SK-N-SH (cell line): ENCODE data around the gene IMPDH1. TPM values are rescaled to one million over a fixed set of nuclear protein-coding genes. Genes with fewer than 3 reads are reported as not detected.

Source experiments
- CTCF ChIA-PET: fragments of 300-600, 350-600 bp; formaldehyde crosslinking; extraction: SDS; loops from one replicate; lab custom pipeline; 2021; lab: Yijun Ruan, JAX
- POLR2A ChIA-PET: fragments of 350-600 bp; sonication (Branson Sonifier 250); formaldehyde crosslinking; extraction: SDS; loops from one replicate; lab custom pipeline; 2020; ENCODE audit warnings: antibody characterized with exemption, inconsistent platforms; lab: Yijun Ruan, JAX
- DNase-seq: peaks from one replicate; pipeline ENCODE4 v3.0.0; 2012
- H2AFZ ChIP-seq: fragments of 200-600 bp; sonication (generic); 2 replicates; pipeline ENCODE4 v1.8.1; 2016; ENCODE audit warnings: antibody characterized with exemption, mild to moderate bottlenecking, low read depth
- H3F3A ChIP-seq: fragments of 200-600 bp; sonication (generic); replicated peaks from 2 replicates; pipeline ENCODE3; 2016; ENCODE audit warnings: antibody characterized with exemption, mild to moderate bottlenecking; ENCODE audit not compliant: insufficient read depth
- H3K27ac ChIP-seq, 2 experiments: fragments of 200-500 bp in 1 of 2; fragments of 200-600 bp in 1 of 2; sonication (Bioruptor generic) in 1 of 2; sonication (generic), shearing (Covaris generic) in 1 of 2; 2 replicates each; pipeline versions ENCODE4 v1.5.1 to v1.6.1; 2014 to 2016; ENCODE audit warnings: low read depth in 2 of 2, inconsistent platforms in 1 of 2, low read length in 1 of 2, mild to moderate bottlenecking in 1 of 2, mixed read lengths in 1 of 2
- H3K27me3 ChIP-seq: fragments of 200-600 bp; sonication (generic), shearing (Covaris generic); 2 replicates; pipeline ENCODE4 v1.6.1; 2016; ENCODE audit warnings: mixed run types; ENCODE audit not compliant: insufficient read depth
- H3K36me3 ChIP-seq, 2 experiments: fragments of 200-500 bp in 1 of 2; fragments of 200-600 bp in 1 of 2; sonication (Bioruptor generic) in 1 of 2; sonication (generic) in 1 of 2; replicated peaks in 1 of 2; 2 replicates each; pipeline versions ENCODE3 to v1.5.1; 2014 to 2016; ENCODE audit warnings: low read length in 1 of 2, mild to moderate bottlenecking in 1 of 2; ENCODE audit not compliant: insufficient read depth in 2 of 2, control insufficient read depth in 1 of 2
- H3K4me1 ChIP-seq, 2 experiments: fragments of 200-500 bp in 1 of 2; fragments of 200-600 bp in 1 of 2; sonication (Bioruptor generic) in 1 of 2; sonication (generic), shearing (Covaris generic) in 1 of 2; 2 replicates each; pipeline versions ENCODE4 v1.5.1 to v1.6.1; 2014 to 2016; ENCODE audit warnings: low read depth in 1 of 2, low read length in 1 of 2, mixed run types in 1 of 2; ENCODE audit not compliant: insufficient read depth in 2 of 2, control insufficient read depth in 1 of 2
- H3K4me2 ChIP-seq: fragments of 200-600 bp; sonication (generic), shearing (Covaris generic); 2 replicates; pipeline ENCODE4 v1.6.1; 2017; ENCODE audit warnings: mixed run types
- H3K4me3 ChIP-seq, 2 experiments: fragments of 200-500 bp in 1 of 2; fragments of 200-600 bp in 1 of 2; sonication (Bioruptor generic) in 1 of 2; sonication (generic), shearing (Covaris generic) in 1 of 2; 2 replicates each; pipeline versions ENCODE4 v1.5.1 to v1.8.1; 2014 to 2016; ENCODE audit warnings: low read depth in 2 of 2, inconsistent platforms in 1 of 2, low read length in 1 of 2, mild to moderate bottlenecking in 1 of 2, mixed read lengths in 1 of 2, moderate library complexity in 1 of 2
- H3K79me2 ChIP-seq: fragments of 200-600 bp; sonication (generic); 2 replicates; pipeline ENCODE4 v1.8.1; 2017; ENCODE audit warnings: mild to moderate bottlenecking; ENCODE audit not compliant: insufficient read depth
- H3K9ac ChIP-seq: fragments of 200-600 bp; sonication (generic); 2 replicates; pipeline ENCODE4 v1.6.1; 2017; ENCODE audit warnings: mixed run types
- H3K9me2 ChIP-seq: fragments of 200-600 bp; sonication (generic); 2 replicates; pipeline ENCODE4 v1.6.1; 2017; ENCODE audit warnings: mixed run types
- H3K9me3 ChIP-seq: fragments of 200-600 bp; sonication (generic); 2 replicates; pipeline ENCODE4 v1.6.1; 2017; ENCODE audit warnings: mixed run types, mild to moderate bottlenecking, moderate library complexity
- H4K20me1 ChIP-seq: fragments of 200-600 bp; sonication (generic); 2 replicates; pipeline ENCODE4 v1.6.1; 2017; ENCODE audit warnings: mild to moderate bottlenecking, mixed run types; ENCODE audit not compliant: insufficient read depth
- ELF1 ChIP-seq: IDR thresholded peaks from 2 replicates; pipeline ENCODE4 v1.4.0; 2012
- EP300 ChIP-seq, 2 experiments: IDR thresholded peaks; 2 replicates each; pipeline versions ENCODE4 v1.4.0 to v1.6.1; 2012; ENCODE audit warnings: borderline replicate concordance in 1 of 2, low read depth in 1 of 2, low read length in 1 of 2
- EZH2phosphoT487 ChIP-seq: fragments of 200-600 bp; sonication (generic); IDR thresholded peaks from 2 replicates; pipeline ENCODE4 v1.6.1; 2017; ENCODE audit warnings: low read depth, mixed run types, mild to moderate bottlenecking, antibody characterized with exemption, moderate library complexity, borderline replicate concordance
- FOXM1 ChIP-seq: IDR thresholded peaks from 2 replicates; pipeline ENCODE4 v1.4.0; 2012; ENCODE audit warnings: low read depth, mild to moderate bottlenecking
- NRF1 ChIP-seq: IDR thresholded peaks from 2 replicates; pipeline ENCODE4 v1.6.1; 2012; ENCODE audit warnings: low read depth, mild to moderate bottlenecking, low read length
- RFX5 ChIP-seq: IDR thresholded peaks from 2 replicates; pipeline ENCODE4 v1.6.1; 2012; ENCODE audit warnings: mild to moderate bottlenecking, improper control_type of control experiment, low read length
- RXRA ChIP-seq: IDR thresholded peaks from 2 replicates; pipeline ENCODE4 v1.4.0; 2012; ENCODE audit warnings: low read depth, mild to moderate bottlenecking, borderline replicate concordance
- SIN3A ChIP-seq: IDR thresholded peaks from 2 replicates; pipeline ENCODE4 v1.6.1; 2012; ENCODE audit warnings: low read depth, mild to moderate bottlenecking, low read length, moderate library complexity, borderline replicate concordance
- SMC3 ChIP-seq: IDR thresholded peaks from 2 replicates; pipeline ENCODE4 v1.6.1; 2012; ENCODE audit warnings: low read depth, low read length, improper control_type of control experiment
- TAF1 ChIP-seq: IDR thresholded peaks from 2 replicates; pipeline ENCODE4 v1.6.1; 2012; ENCODE audit warnings: low read depth, mild to moderate bottlenecking, low read length, moderate library complexity, borderline replicate concordance
- TCF12 ChIP-seq: IDR thresholded peaks from 2 replicates; pipeline ENCODE4 v1.4.0; 2012
- WGBS: methylation state at CpG from one replicate; pipeline ENCODE4 v1.1.6; 2017; ENCODE audit warnings: low lambda C conversion rate; 5-methylcytosine and 5-hydroxymethylcytosine counted together
- polyA plus RNA-seq, 3 experiments: library from polyadenylated mRNA; depleted of rRNA; stranded (reverse); fragments of >200 nt; gene quantifications; 2 replicates each; pipeline ENCODE4 v1.2.3, GENCODE V29; 2012
- TF ChIP-seq, protein P1 (sequence below): fragments of 150-350 bp; IDR thresholded peaks from 2 replicates; pipeline ENCODE4 v1.6.1; 2017; ENCODE audit warnings: antibody characterized with exemption, low read length, low read depth, borderline replicate concordance
- TF ChIP-seq, protein P2 (sequence below): IDR thresholded peaks from 2 replicates; pipeline ENCODE4 v1.4.0; 2012; ENCODE audit warnings: low read depth
- TF ChIP-seq, protein P3 (sequence below): IDR thresholded peaks from 2 replicates; pipeline ENCODE4 v1.4.0; 2012; ENCODE audit warnings: low read depth, borderline replicate concordance
- TF ChIP-seq, protein P4 (sequence below): IDR thresholded peaks from 2 replicates; pipeline ENCODE4 v1.6.1; 2012; ENCODE audit warnings: mild to moderate bottlenecking, low read depth, low read length, moderate library complexity

The IMPDH1 gene
- polyA plus RNA-seq, 1 of the 3 experiments (the other 2 are of a cell fraction): 80.4 TPM

DNA sequence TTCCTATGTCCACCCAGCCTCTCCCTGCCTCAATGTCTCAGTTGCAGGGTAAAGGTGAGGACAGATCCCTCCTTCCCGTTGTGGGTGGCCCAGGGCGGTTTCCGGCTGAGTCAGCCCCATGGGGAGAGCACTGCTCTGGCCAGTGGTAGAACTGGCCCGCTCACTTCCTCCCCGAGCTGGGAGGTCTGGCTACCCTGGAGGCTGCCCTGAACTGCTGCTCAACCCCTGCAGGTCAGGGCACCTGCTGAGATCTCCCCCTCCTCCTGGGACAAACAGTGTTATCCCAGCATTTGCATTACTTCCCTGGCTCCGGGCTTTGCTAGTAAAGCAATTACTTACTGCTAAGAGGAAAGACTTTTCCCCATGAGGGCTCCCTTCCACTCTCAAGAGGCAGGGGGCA lies 21.4 kb upstream of the IMPDH1 start:
- no peak overlapping the region for H3K4me2 ChIP-seq
- WGBS: 87% methylated on average over 1 of the region's 6 CpGs
- H3F3A ChIP-seq: peaks cover 4% of the 10 kb centered on the region
- TF ChIP-seq, protein P1, sequence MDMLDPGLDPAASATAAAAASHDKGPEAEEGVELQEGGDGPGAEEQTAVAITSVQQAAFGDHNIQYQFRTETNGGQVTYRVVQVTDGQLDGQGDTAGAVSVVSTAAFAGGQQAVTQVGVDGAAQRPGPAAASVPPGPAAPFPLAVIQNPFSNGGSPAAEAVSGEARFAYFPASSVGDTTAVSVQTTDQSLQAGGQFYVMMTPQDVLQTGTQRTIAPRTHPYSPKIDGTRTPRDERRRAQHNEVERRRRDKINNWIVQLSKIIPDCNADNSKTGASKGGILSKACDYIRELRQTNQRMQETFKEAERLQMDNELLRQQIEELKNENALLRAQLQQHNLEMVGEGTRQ: no peak
- TF ChIP-seq, protein P2, sequence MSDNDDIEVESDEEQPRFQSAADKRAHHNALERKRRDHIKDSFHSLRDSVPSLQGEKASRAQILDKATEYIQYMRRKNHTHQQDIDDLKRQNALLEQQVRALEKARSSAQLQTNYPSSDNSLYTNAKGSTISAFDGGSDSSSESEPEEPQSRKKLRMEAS: no peak
- TF ChIP-seq ELF1: no peak
- TF ChIP-seq SMC3: no peak
- no peak for TF ChIP-seq TCF12
- TF ChIP-seq EZH2phosphoT487: no peak
- TF ChIP-seq RFX5: no peak
- no peak for TF ChIP-seq FOXM1
- TF ChIP-seq, protein P3, sequence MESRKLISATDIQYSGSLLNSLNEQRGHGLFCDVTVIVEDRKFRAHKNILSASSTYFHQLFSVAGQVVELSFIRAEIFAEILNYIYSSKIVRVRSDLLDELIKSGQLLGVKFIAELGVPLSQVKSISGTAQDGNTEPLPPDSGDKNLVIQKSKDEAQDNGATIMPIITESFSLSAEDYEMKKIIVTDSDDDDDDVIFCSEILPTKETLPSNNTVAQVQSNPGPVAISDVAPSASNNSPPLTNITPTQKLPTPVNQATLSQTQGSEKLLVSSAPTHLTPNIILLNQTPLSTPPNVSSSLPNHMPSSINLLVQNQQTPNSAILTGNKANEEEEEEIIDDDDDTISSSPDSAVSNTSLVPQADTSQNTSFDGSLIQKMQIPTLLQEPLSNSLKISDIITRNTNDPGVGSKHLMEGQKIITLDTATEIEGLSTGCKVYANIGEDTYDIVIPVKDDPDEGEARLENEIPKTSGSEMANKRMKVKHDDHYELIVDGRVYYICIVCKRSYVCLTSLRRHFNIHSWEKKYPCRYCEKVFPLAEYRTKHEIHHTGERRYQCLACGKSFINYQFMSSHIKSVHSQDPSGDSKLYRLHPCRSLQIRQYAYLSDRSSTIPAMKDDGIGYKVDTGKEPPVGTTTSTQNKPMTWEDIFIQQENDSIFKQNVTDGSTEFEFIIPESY: no peak
- no peak for TF ChIP-seq SIN3A
- no peak for TF ChIP-seq NRF1
- no peak for TF ChIP-seq RXRA
- TF ChIP-seq, protein P4, sequence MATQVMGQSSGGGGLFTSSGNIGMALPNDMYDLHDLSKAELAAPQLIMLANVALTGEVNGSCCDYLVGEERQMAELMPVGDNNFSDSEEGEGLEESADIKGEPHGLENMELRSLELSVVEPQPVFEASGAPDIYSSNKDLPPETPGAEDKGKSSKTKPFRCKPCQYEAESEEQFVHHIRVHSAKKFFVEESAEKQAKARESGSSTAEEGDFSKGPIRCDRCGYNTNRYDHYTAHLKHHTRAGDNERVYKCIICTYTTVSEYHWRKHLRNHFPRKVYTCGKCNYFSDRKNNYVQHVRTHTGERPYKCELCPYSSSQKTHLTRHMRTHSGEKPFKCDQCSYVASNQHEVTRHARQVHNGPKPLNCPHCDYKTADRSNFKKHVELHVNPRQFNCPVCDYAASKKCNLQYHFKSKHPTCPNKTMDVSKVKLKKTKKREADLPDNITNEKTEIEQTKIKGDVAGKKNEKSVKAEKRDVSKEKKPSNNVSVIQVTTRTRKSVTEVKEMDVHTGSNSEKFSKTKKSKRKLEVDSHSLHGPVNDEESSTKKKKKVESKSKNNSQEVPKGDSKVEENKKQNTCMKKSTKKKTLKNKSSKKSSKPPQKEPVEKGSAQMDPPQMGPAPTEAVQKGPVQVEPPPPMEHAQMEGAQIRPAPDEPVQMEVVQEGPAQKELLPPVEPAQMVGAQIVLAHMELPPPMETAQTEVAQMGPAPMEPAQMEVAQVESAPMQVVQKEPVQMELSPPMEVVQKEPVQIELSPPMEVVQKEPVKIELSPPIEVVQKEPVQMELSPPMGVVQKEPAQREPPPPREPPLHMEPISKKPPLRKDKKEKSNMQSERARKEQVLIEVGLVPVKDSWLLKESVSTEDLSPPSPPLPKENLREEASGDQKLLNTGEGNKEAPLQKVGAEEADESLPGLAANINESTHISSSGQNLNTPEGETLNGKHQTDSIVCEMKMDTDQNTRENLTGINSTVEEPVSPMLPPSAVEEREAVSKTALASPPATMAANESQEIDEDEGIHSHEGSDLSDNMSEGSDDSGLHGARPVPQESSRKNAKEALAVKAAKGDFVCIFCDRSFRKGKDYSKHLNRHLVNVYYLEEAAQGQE: no peak
- no peak for TF ChIP-seq TAF1
- TF ChIP-seq EP300 (IDR thresholded peaks at IDR 0.05; ENCODE audit: borderline replicate concordance in 1 of 2, low read depth in 1 of 2, low read length in 1 of 2): no peak
- H3K27ac ChIP-seq: no peak overlapping the region
- H3K9me2 ChIP-seq: no peaks in the 10 kb centered on the region
- no peak overlapping the region for H3K9ac ChIP-seq
- H2AFZ ChIP-seq: no peak overlapping the region
- ChIA-PET POLR2A (no interaction called here), CTCF (interaction anchor here (1.2 to 44.5 kb wide), 8 partner anchors 9 to 452 kb away, joined by 3 to 1901 read pairs (median 14); partner anchors contain the start of genes HILPDA, IMPDH1 and RBM28)
- H3K27me3 ChIP-seq: no peaks in the 10 kb centered on the region
- no peak for DNase-seq
- 0 out of 4 replicates have a peak, but pooled peaks cover 0 to 7% of the 10 kb centered on the region in 2 experiments for H3K4me1 ChIP-seq
- H3K9me3 ChIP-seq: no peaks in the 10 kb centered on the region
- H4K20me1 ChIP-seq: no peaks in the 10 kb centered on the region
- no peaks in the 10 kb centered on the region for H3K79me2 ChIP-seq
- H3K4me3 ChIP-seq: no peak overlapping the region
- no peaks in the 10 kb centered on the region for H3K36me3 ChIP-seq
